ENCODE measurements around the gene SERPINB6. TPM values are rescaled to one million over a fixed set of nuclear protein-coding genes. Genes with fewer than 3 reads are reported as not detected.
A peak's percentile ranks its signal among the peaks of the same experiment; 100 is the strongest.
"Not testable (repeated sequence)": the region's sequence is repeated elsewhere in the genome, so short reads cannot be mapped to it uniquely, and the experiment has no call there.

SERPINB6 gene
- total and polyA plus RNA-seq, 4 donors, result 24.0 to 32.4 (median 31.8) TPM

DNA sequence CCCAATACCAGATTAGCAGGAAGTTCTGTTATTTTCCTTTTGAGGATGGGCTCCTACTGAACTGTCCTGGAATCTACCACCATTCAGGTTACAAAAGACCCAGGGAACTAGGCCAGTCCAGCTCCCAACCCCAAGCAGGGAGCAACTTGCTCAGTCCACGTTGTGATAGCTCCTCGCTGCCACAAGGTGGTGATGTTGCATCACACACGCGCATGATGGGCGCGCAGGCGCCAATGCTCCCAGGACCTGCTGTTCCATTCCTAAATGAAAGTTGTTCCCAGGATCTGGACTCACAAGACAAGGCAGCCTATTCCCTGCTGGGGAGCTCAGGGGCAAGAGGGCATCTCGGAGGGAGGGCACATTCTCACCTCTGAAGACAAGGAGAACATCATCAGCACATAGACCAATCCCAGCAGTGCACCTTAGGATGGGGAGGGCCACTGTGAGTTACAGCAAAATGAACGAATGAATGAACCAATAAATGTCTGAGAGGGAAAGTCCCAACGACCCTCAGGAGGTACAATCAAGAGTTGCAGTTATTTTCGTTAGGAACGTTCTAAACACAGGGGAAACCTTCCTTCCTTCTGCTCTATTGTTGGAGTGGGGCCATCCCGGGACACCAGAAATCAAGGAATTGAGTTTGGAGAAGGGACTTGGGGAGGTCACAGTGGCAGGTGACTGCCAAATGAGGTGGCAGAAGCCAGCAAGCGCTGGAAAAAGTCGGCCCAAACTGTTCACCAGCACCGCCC is 27.1 kb upstream of the SERPINB6 start:
- Histone ChIP-seq H3K9ac (ENCODE audit: low read depth in 1 of 2, low read length in 2 of 2) (peak overlapping the region in 1 of 2 donors; percentile 42), H3K4me3 (ENCODE audit: low read depth in 1 of 3, low read length in 3 of 3) (peak overlapping the region in 2 of 3 donors; percentile 32 to 44), H3K4me1 (ENCODE audit: control insufficient read depth in 4 of 4, insufficient read depth in 4 of 4, low read length in 3 of 4) (peaks cover 2 to 24% (median 21%) of the 10 kb centered on the region in 4 donors), H3K27ac (ENCODE audit: low read depth in 1 of 2, low read length in 2 of 2) (peak overlapping the region; percentile 98 to 99)
- TF ChIP-seq CTCF (IDR thresholded peaks at IDR 0.05; ENCODE audit: low read depth, low read length, missing input control), result peak; percentile 37
- peak; percentile 77 to 81 for TF ChIP-seq RAD21 (IDR thresholded peaks at IDR 0.05)
- TF ChIP-seq SP1 (IDR thresholded peaks at IDR 0.05), result peak; percentile 18
- TF ChIP-seq HNF4A (conservative IDR thresholded peaks at IDR 0.05), result peak in 1 of 2 donors; percentile 11
- not testable (repeated sequence) for H3K9me3 ChIP-seq (ENCODE audit: control insufficient read depth in 4 of 4, low read length in 3 of 4); DNase-seq (ENCODE audit: low spot score); H3K36me3 ChIP-seq (ENCODE audit: control insufficient read depth in 4 of 4, insufficient read depth in 3 of 4, low read depth in 1 of 4, low read length in 3 of 4); H3K27me3 ChIP-seq (ENCODE audit: control insufficient read depth in 4 of 4, insufficient read depth in 4 of 4, low read length in 3 of 4)
- WGBS, result 2% methylated on average over 12 of the region's 16 CpGs

DNA sequence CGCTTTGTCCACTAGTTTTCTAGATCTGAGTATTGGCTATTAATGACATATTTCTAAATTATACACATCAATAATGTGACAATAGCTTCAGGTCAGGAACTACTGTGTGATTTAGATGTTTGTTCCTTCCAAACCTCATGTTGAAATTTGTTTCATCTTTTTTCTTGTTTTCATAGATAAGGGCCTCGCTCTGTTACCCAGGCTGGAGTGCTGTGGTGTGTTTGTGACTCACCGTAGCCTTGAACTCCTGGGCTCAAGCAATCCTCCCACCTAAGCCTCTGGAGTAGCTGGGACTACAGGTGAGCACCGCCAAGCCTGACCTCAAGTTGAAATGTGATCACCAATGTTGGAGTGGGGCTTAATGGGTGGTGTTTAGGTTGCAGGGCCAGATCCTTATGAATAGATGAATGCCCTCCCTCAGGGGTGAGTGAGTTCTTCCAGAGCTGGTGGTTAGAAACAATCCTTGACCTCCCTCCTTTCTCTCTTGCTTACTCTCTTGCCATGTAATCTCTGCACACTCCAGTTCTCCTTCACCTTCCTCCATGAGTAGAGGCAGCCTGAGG is 22.5 kb upstream of the SERPINB6 start:
- 91% methylated on average over 4 of the region's 4 CpGs for WGBS

More for the DNA sequence above, 22.5 kb upstream of the SERPINB6 start:
- TF ChIP-seq HNF4G (IDR thresholded peaks at IDR 0.05) (no peak), RXRA (IDR thresholded peaks at IDR 0.05) (no peak), HNF4A (conservative IDR thresholded peaks at IDR 0.05) (no peak), RAD21 (IDR thresholded peaks at IDR 0.05) (no peak), SP1 (IDR thresholded peaks at IDR 0.05) (no peak), FOXA2 (IDR thresholded peaks at IDR 0.05) (no peak), JUND (IDR thresholded peaks at IDR 0.05) (no peak), CTCF (IDR thresholded peaks at IDR 0.05; ENCODE audit: low read depth, low read length, missing input control) (no peak), NR2F2 (IDR thresholded peaks at IDR 0.05) (no peak)
- TF ChIP-seq, protein P1, sequence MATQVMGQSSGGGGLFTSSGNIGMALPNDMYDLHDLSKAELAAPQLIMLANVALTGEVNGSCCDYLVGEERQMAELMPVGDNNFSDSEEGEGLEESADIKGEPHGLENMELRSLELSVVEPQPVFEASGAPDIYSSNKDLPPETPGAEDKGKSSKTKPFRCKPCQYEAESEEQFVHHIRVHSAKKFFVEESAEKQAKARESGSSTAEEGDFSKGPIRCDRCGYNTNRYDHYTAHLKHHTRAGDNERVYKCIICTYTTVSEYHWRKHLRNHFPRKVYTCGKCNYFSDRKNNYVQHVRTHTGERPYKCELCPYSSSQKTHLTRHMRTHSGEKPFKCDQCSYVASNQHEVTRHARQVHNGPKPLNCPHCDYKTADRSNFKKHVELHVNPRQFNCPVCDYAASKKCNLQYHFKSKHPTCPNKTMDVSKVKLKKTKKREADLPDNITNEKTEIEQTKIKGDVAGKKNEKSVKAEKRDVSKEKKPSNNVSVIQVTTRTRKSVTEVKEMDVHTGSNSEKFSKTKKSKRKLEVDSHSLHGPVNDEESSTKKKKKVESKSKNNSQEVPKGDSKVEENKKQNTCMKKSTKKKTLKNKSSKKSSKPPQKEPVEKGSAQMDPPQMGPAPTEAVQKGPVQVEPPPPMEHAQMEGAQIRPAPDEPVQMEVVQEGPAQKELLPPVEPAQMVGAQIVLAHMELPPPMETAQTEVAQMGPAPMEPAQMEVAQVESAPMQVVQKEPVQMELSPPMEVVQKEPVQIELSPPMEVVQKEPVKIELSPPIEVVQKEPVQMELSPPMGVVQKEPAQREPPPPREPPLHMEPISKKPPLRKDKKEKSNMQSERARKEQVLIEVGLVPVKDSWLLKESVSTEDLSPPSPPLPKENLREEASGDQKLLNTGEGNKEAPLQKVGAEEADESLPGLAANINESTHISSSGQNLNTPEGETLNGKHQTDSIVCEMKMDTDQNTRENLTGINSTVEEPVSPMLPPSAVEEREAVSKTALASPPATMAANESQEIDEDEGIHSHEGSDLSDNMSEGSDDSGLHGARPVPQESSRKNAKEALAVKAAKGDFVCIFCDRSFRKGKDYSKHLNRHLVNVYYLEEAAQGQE (IDR thresholded peaks at IDR 0.05), result no peak
- TF ChIP-seq, protein P2, sequence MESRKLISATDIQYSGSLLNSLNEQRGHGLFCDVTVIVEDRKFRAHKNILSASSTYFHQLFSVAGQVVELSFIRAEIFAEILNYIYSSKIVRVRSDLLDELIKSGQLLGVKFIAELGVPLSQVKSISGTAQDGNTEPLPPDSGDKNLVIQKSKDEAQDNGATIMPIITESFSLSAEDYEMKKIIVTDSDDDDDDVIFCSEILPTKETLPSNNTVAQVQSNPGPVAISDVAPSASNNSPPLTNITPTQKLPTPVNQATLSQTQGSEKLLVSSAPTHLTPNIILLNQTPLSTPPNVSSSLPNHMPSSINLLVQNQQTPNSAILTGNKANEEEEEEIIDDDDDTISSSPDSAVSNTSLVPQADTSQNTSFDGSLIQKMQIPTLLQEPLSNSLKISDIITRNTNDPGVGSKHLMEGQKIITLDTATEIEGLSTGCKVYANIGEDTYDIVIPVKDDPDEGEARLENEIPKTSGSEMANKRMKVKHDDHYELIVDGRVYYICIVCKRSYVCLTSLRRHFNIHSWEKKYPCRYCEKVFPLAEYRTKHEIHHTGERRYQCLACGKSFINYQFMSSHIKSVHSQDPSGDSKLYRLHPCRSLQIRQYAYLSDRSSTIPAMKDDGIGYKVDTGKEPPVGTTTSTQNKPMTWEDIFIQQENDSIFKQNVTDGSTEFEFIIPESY (IDR thresholded peaks at IDR 0.05), result no peak
- H3K9me3 ChIP-seq (ENCODE audit: control insufficient read depth in 4 of 4, low read length in 3 of 4), result no peaks in the 10 kb centered on the region
- DNase-seq (ENCODE audit: low spot score), result no peak
- H3K9ac ChIP-seq (ENCODE audit: low read depth in 1 of 2, low read length in 2 of 2), result no peak overlapping the region
- H3K4me1 ChIP-seq (ENCODE audit: control insufficient read depth in 4 of 4, insufficient read depth in 4 of 4, low read length in 3 of 4), result peaks cover 0 to 8% (median 5%) of the 10 kb centered on the region in 4 donors
- H3K4me3 ChIP-seq (ENCODE audit: low read depth in 1 of 3, low read length in 3 of 3), result no peak overlapping the region
- no peak overlapping the region for H3K27ac ChIP-seq (ENCODE audit: low read depth in 1 of 2, low read length in 2 of 2)
- H3K27me3 ChIP-seq (ENCODE audit: control insufficient read depth in 4 of 4, insufficient read depth in 4 of 4, low read length in 3 of 4), result no peaks in the 10 kb centered on the region
- no peaks in the 10 kb centered on the region for H3K36me3 ChIP-seq (ENCODE audit: control insufficient read depth in 4 of 4, insufficient read depth in 3 of 4, low read depth in 1 of 4, low read length in 3 of 4)
